K562 (cell line): ENCODE results near the gene NEMF. TPM values are rescaled to one million over a fixed set of nuclear protein-coding genes. Genes with fewer than 3 reads are reported as not detected.
A peak's percentile ranks its signal among the peaks of the same experiment; 100 is the strongest.

Experiments used
- ATAC-seq: fragments of 200-7000 bp; cut with Tn5 transposase; 3 replicates; pipeline ENCODE4 v1.9.1; 2020; ENCODE audit warnings: moderate library complexity
- BruUV-seq: library from RNA; stranded (reverse); fragments of 400-500 nt; replicated peaks from 2 replicates; lab custom pipeline; 2021; lab: Mats Ljungman, UMichigan
- CTCF ChIA-PET: fragments of 300-600 bp; formaldehyde crosslinking; extraction: SDS; loops from one replicate; lab custom pipeline; 2021; ENCODE audit warnings: low intra/inter-chr PET ratio; lab: Yijun Ruan, JAX
- POLR2A ChIA-PET: fragments of 300-600, 350-650 bp; sonication (Branson Sonifier 250); formaldehyde crosslinking; extraction: SDS; loops from one replicate; lab custom pipeline; 2021; ENCODE audit warnings: antibody characterized with exemption, inconsistent platforms; lab: Yijun Ruan, JAX
- DNase-seq, 4 experiments: peaks; one replicate each; pipeline versions ENCODE4 v3.0.0 to v3.0.0-alpha.2; 2011 to 2018; ENCODE audit warnings: low spot score in 3 of 4, mixed read lengths in 3 of 4; ENCODE audit errors: extremely low read depth in 1 of 4
- FAIRE-seq: peaks from 2 replicates; lab custom pipeline; 2011; peaks lifted over from hg19 to GRCh38; lab: Jason Lieb, UNC
- H2AFZ ChIP-seq: 2 replicates; pipeline ENCODE4 v1.6.0; 2011; ENCODE audit warnings: low read depth, low read length, control low read depth, inconsistent platforms
- H3K27ac ChIP-seq: fragments of 200-600 bp; 3 replicates; pipeline ENCODE4 v1.8.0; 2011; ENCODE audit warnings: low read depth, mild to moderate bottlenecking, control low read depth, inconsistent platforms, low read length, moderate library complexity, mixed read lengths; ENCODE audit errors: extremely low read depth
- H3K27me3 ChIP-seq, 2 experiments: fragments of 300-600 bp in 1 of 2; 2 replicates in 1 of 2; 3 replicates in 1 of 2; pipeline versions ENCODE4 v1.6.0 to v1.8.0; 2011; ENCODE audit warnings: inconsistent platforms in 2 of 2, low read length in 2 of 2, mild to moderate bottlenecking in 1 of 2, mixed read lengths in 1 of 2, moderate library complexity in 1 of 2; ENCODE audit not compliant: control insufficient read depth in 2 of 2, insufficient read depth in 2 of 2
- H3K36me3 ChIP-seq: fragments of 300-600 bp; 3 replicates; pipeline ENCODE4 v1.8.0; 2011; ENCODE audit warnings: mild to moderate bottlenecking, low read length, inconsistent platforms; ENCODE audit not compliant: control insufficient read depth, insufficient read depth
- H3K4me1 ChIP-seq, 2 experiments: fragments of 200-600 bp in 1 of 2; replicated peaks in 1 of 2; 2 replicates in 1 of 2; 3 replicates in 1 of 2; pipeline versions ENCODE4 v1.5.1 to v1.8.0; 2011; ENCODE audit warnings: inconsistent platforms in 2 of 2, low read length in 2 of 2, mild to moderate bottlenecking in 1 of 2, mixed read lengths in 1 of 2, moderate library complexity in 1 of 2; ENCODE audit not compliant: control insufficient read depth in 2 of 2, insufficient read depth in 2 of 2
- H3K4me2 ChIP-seq: 2 replicates; pipeline ENCODE4 v1.6.1; 2011; ENCODE audit warnings: low read length, control low read depth, inconsistent platforms, mixed read lengths; ENCODE audit not compliant: insufficient read depth
- H3K4me3 ChIP-seq: fragments of 200-600 bp; sonication (generic), shearing (Covaris generic); 2 replicates; pipeline ENCODE4 v1.5.1; 2016; ENCODE audit warnings: control low read depth, inconsistent platforms
- H3K79me2 ChIP-seq: fragments of 200-600 bp; 3 replicates; pipeline ENCODE4 v1.8.0; 2011; ENCODE audit warnings: low read length, inconsistent platforms; ENCODE audit not compliant: control insufficient read depth, insufficient read depth
- H3K9ac ChIP-seq, 2 experiments: 2 replicates each; pipeline versions ENCODE4 v1.6.0 to v1.6.1; 2011; ENCODE audit warnings: low read depth in 2 of 2, low read length in 2 of 2, control low read depth in 1 of 2, inconsistent platforms in 1 of 2, mild to moderate bottlenecking in 1 of 2, mixed read lengths in 1 of 2; ENCODE audit not compliant: insufficient read depth in 1 of 2
- H3K9me1 ChIP-seq: one replicate; pipeline ENCODE4 v1.6.0; 2011; ENCODE audit warnings: inconsistent platforms, mild to moderate bottlenecking, low read length, moderate library complexity; ENCODE audit not compliant: control insufficient read depth, insufficient read depth
- H3K9me3 ChIP-seq: replicated peaks from 2 replicates; pipeline ENCODE4 v1.5.1; 2011; ENCODE audit warnings: low read depth, low read length, inconsistent platforms; ENCODE audit not compliant: control insufficient read depth, insufficient read depth
- H4K20me1 ChIP-seq: replicated peaks from 2 replicates; pipeline ENCODE4 v1.6.1; 2011; ENCODE audit warnings: low read length, inconsistent platforms, mixed read lengths; ENCODE audit not compliant: control insufficient read depth, insufficient read depth
- ASH1L ChIP-seq: fragments of 450-650 bp; IDR thresholded peaks from 2 replicates; pipeline ENCODE4 v1.6.1; 2018; ENCODE audit warnings: borderline replicate concordance, mild to moderate bottlenecking, low read depth; ENCODE audit not compliant: partially characterized antibody
- DLX4 ChIP-seq: fragments of 250-450 bp; sonication (Bioruptor Pico); IDR thresholded peaks from 2 replicates; pipeline ENCODE4 v1.6.1; 2021; ENCODE audit warnings: mild to moderate bottlenecking
- ELF2 ChIP-seq: fragments of 250-450 bp; sonication (Bioruptor Pico); IDR thresholded peaks from 2 replicates; pipeline ENCODE4 v1.5.0; 2021; ENCODE audit warnings: mild to moderate bottlenecking
- HNRNPL ChIP-seq: fragments of 200-400 bp; formaldehyde crosslinking; IDR thresholded peaks from 2 replicates; pipeline ENCODE4 v1.6.1; 2017; ENCODE audit warnings: low read depth, mild to moderate bottlenecking, low read length
- PREB ChIP-seq: sonication (generic); formaldehyde crosslinking; IDR thresholded peaks from 2 replicates; pipeline ENCODE4 v1.8.1; 2023; ENCODE audit warnings: mild to moderate bottlenecking, missing genetic modification reagents
- SMARCC2 ChIP-seq: fragments of 450-650 bp; IDR thresholded peaks from 2 replicates; pipeline ENCODE4 v1.6.1; 2017; ENCODE audit warnings: antibody characterized with exemption, moderate library complexity, mild to moderate bottlenecking, low read depth
- USF1 ChIP-seq: sonication (generic); formaldehyde crosslinking; IDR thresholded peaks from 2 replicates; pipeline ENCODE4 v1.9.0; 2022; ENCODE audit warnings: mild to moderate bottlenecking, missing genetic modification reagents
- XRCC5 ChIP-seq: fragments of 200-400 bp; formaldehyde crosslinking; IDR thresholded peaks from 2 replicates; pipeline ENCODE4 v1.6.1; 2017; ENCODE audit warnings: low read depth, mild to moderate bottlenecking, low read length
- ZNF780A ChIP-seq: fragments of 250-450 bp; sonication (Bioruptor Pico); IDR thresholded peaks from 2 replicates; pipeline ENCODE4 v1.5.0; 2021; ENCODE audit warnings: mild to moderate bottlenecking
- WGBS: fragments of 100-300 bp; shearing (Covaris generic); methylation state at CpG from one replicate; pipeline ENCODE4 v1.1.6; 2016; ENCODE audit warnings: low coverage, mixed read lengths; ENCODE audit not compliant: insufficient coverage; ENCODE audit errors: missing lambda C conversion rate; 5-methylcytosine and 5-hydroxymethylcytosine counted together
- in situ Hi-C: fragments of 300-500 bp; cut with MboI; formaldehyde crosslinking; loops from 4 replicates; pipeline ENCODE4 v1.15.0; 2018; ENCODE audit warnings: inconsistent platforms, mixed read lengths
- intact Hi-C: fragments of 100-400 bp; cut with micrococcal nuclease; formaldehyde crosslinking; loops from 2 replicates; pipeline ENCODE4 v1.14.2; 2022
- polyA plus RNA-seq, 8 experiments: library from polyadenylated mRNA; depleted of rRNA in 4 of 8; stranded (reverse) in 5 of 8; unstranded in 3 of 8; fragments of >200 nt; fragmentation: Nextera tagmentation in 2 of 8; fragmentation: Illumina TruSeq in 1 of 8; extraction: Ambion mirVana in 2 of 8; extraction: Trizol in 1 of 8; gene quantifications; 2 replicates each; pipeline versions ENCODE4 v1.2.1 to v1.2.3, GENCODE V29; 2011 to 2014; ENCODE audit warnings: inconsistent platforms in 1 of 8, missing spikeins in 1 of 8
- total RNA-seq, 7 experiments: library from RNA; depleted of rRNA in 6 of 7; stranded (reverse); fragments of >200 nt in 6 of 7; fragmentation: Illumina TruSeq in 2 of 7; extraction: Trizol in 2 of 7; gene quantifications; 2 replicates each; pipeline versions ENCODE4 v1.2.1 to v1.2.3, GENCODE V29; 2011 to 2021; ENCODE audit warnings: low replicate concordance in 1 of 7

NEMF gene
- total and polyA plus RNA-seq, 9 of the 15 experiments (the other 6 are each of a cell fraction or from before 2014, with no cell fraction given): 38.8 to 94.4 (median 61.0) TPM

GRCh38 chr14:49861699-49862088, 9.1 kb upstream of the NEMF start (continued):
- no peak for TF ChIP-seq HNRNPL
- TF ChIP-seq DLX4: no peak
- TF ChIP-seq SMARCC2: no peak
- no peak for TF ChIP-seq ELF2 (CRISPR knock-in tag)
- TF ChIP-seq USF1 (CRISPR knock-in tag): no peak
- TF ChIP-seq, all 486 proteins: peak for 16

GRCh38 chr14:49860988-49861698, 8.6 kb upstream of the NEMF start:
- H3K27ac ChIP-seq: peak overlapping the region; percentile 98
- ChIA-PET CTCF (interaction anchor here (0.6 to 2.3 kb wide), 4 partner anchors 9 to 244 kb away, joined by 3 to 11 read pairs (median 4); partner anchors contain the start of gene NEMF), POLR2A (interaction anchor here (0.7 to 4.2 kb wide), 5 partner anchors 9 to 235 kb away, joined by 3 to 32 read pairs (median 6); partner anchors contain the start of gene NEMF)
- peaks cover 3 to 29% of the 10 kb centered on the region in 2 experiments; a peak in 3 of 5 replicates for H3K4me1 ChIP-seq
- peaks cover 3% of the 10 kb centered on the region; the same call in 1 of the 3 replicates for H3K79me2 ChIP-seq
- no peaks in the 10 kb centered on the region for H3K27me3 ChIP-seq
- DNase-seq (no peak), ATAC-seq (no peak)
- no peaks in the 10 kb centered on the region for H3K9me3 ChIP-seq
- no peaks in the 10 kb centered on the region for H3K9me1 ChIP-seq
- 14% methylated on average over 4 of the region's 4 CpGs for WGBS
- TF ChIP-seq ZNF780A (CRISPR knock-in tag) (no peak), ASH1L (no peak), PREB (CRISPR knock-in tag) (no peak), XRCC5 (no peak)
- TF ChIP-seq, all 486 proteins: peak for 0
- peak overlapping the region; percentile 98 for H3K4me2 ChIP-seq
- peak overlapping the region; percentile 88 to 97; a peak in 3 of 4 replicates for H3K9ac ChIP-seq
- in situ Hi-C loops (loop anchor here (5.0 to 25.0 kb wide), 2 partner anchors 241 to 676 kb away; partner anchors contain the start of gene MAP4K5), intact Hi-C loops (loop anchor here (10.0 kb wide), 3 partner anchors 114 to 674 kb away; partner anchors contain the start of genes MAP4K5 and SOS2)
- no TSS peak for BruUV-seq
- H3K36me3 ChIP-seq: no peaks in the 10 kb centered on the region
- H2AFZ ChIP-seq: peak overlapping the region; percentile 98
- no peak for FAIRE-seq
- no peaks in the 10 kb centered on the region for H4K20me1 ChIP-seq
- peak overlapping the region; percentile 58 for H3K4me3 ChIP-seq
